Breast epithelium (tissue), 4 donors: ENCODE results near the gene SDR42E1. TPM values are rescaled to one million over a fixed set of nuclear protein-coding genes. Genes with fewer than 3 reads are reported as not detected.

Experiments
- DNase-seq, 2 donors: peaks; one replicate each; pipeline ENCODE4 v3.0.0-alpha.2; 2019; ENCODE audit warnings: low spot score in 2 of 2
- H3K27ac ChIP-seq, 2 donors: fragments of 200-600 bp; sonication (generic) in 1 of 2; one replicate each; pipeline ENCODE4 v1.5.1; 2016 to 2019; ENCODE audit warnings: mild to moderate bottlenecking in 1 of 2
- H3K27me3 ChIP-seq, 2 donors: fragments of 200-600 bp; sonication (generic) in 1 of 2; one replicate each; pipeline versions ENCODE4 v1.5.1 to v1.6.0; 2017 to 2019; ENCODE audit warnings: control low read depth in 1 of 2, mild to moderate bottlenecking in 1 of 2
- H3K36me3 ChIP-seq: fragments of 200-600 bp; one replicate; pipeline ENCODE4 v1.5.1; 2019
- H3K4me1 ChIP-seq, 2 donors: fragments of 200-600 bp; sonication (generic); one replicate each; pipeline ENCODE4 v1.5.1; 2016 to 2019; ENCODE audit warnings: control low read depth in 1 of 2
- H3K4me3 ChIP-seq, 3 donors: fragments of 200-600 bp; sonication (generic); 1 replicate in 2 of 3; 2 replicates in 1 of 3; pipeline ENCODE4 v1.5.1; 2016 to 2019; ENCODE audit warnings: mild to moderate bottlenecking in 3 of 3, moderate library complexity in 2 of 3
- H3K9me3 ChIP-seq, 2 donors: fragments of 200-600 bp; sonication (generic) in 1 of 2; one replicate each; pipeline ENCODE4 v1.5.1; 2016 to 2019; ENCODE audit warnings: control low read depth in 1 of 2
- POLR2A ChIP-seq: fragments of 450-650 bp; IDR thresholded peaks from one replicate; pipeline ENCODE4 v1.6.1; 2016; ENCODE audit warnings: antibody characterized with exemption, mild to moderate bottlenecking, moderate library complexity
- POLR2AphosphoS5 ChIP-seq, 3 donors: sonication (generic); formaldehyde crosslinking; IDR thresholded peaks; one replicate each; pipeline ENCODE4 v1.6.1; 2017; ENCODE audit warnings: antibody characterized with exemption in 3 of 3
- intact Hi-C: fragments of 100-400 bp; cut with DNase I; formaldehyde crosslinking; loops from one replicate; pipeline ENCODE4 v1.15.1; 2023; ENCODE audit warnings: low total_unique reads
- total RNA-seq, 3 donors: library from RNA; depleted of rRNA; stranded (reverse); fragments of >200 nt; gene quantifications; one replicate each; pipeline ENCODE4 v1.1.0, GENCODE V29; 2016
- TF ChIP-seq, protein P1 (sequence below), 3 donors: fragments of 450-650 bp; IDR thresholded peaks; one replicate each; pipeline ENCODE4 v1.5.1; 2016 to 2017; ENCODE audit warnings: antibody characterized with exemption in 3 of 3, mild to moderate bottlenecking in 3 of 3, moderate library complexity in 3 of 3

SDR42E1 gene
- total RNA-seq, 3 donors from 2014 or later = 0.16 to 11.7 (median 6.9) TPM

DNA sequence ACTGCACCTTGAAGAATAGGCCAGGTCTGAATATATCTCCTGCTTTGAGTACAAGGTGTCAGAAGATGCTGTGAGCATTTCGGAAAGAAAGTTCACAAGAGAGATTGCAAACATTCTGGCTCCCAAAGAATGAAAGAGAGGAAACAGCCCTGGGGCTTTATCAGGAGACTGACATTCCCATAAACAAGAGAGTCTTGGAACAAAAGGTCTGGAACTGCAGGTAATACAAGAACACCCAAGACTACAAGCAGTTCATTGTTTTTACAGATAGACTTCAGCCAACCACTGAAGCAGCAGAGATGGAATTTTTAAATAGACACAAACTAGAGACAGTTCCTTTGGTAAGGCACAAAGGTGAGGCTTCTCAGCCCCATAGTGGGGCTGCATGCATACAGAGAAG is 38.2 kb upstream of the SDR42E1 start:
- peaks cover 0 to 5% of the 10 kb centered on the region in 2 donors for H3K4me1 ChIP-seq
- no peaks in the 10 kb centered on the region for H3K36me3 ChIP-seq
- no peak overlapping the region for H3K4me3 ChIP-seq
- intact Hi-C loops = no loop called here
- H3K27ac ChIP-seq = peak overlapping the region; percentile 45 to 59
- H3K9me3 ChIP-seq = no peaks in the 10 kb centered on the region
- TF ChIP-seq, protein P1, sequence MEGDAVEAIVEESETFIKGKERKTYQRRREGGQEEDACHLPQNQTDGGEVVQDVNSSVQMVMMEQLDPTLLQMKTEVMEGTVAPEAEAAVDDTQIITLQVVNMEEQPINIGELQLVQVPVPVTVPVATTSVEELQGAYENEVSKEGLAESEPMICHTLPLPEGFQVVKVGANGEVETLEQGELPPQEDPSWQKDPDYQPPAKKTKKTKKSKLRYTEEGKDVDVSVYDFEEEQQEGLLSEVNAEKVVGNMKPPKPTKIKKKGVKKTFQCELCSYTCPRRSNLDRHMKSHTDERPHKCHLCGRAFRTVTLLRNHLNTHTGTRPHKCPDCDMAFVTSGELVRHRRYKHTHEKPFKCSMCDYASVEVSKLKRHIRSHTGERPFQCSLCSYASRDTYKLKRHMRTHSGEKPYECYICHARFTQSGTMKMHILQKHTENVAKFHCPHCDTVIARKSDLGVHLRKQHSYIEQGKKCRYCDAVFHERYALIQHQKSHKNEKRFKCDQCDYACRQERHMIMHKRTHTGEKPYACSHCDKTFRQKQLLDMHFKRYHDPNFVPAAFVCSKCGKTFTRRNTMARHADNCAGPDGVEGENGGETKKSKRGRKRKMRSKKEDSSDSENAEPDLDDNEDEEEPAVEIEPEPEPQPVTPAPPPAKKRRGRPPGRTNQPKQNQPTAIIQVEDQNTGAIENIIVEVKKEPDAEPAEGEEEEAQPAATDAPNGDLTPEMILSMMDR (IDR thresholded peaks at IDR 0.05) = no peak
- peak in 1 of 3 donors; percentile 38 for TF ChIP-seq POLR2AphosphoS5 (IDR thresholded peaks at IDR 0.05)
- no peak for DNase-seq
- peaks cover 0 to 8% of the 10 kb centered on the region in 2 donors for H3K27me3 ChIP-seq

DNA sequence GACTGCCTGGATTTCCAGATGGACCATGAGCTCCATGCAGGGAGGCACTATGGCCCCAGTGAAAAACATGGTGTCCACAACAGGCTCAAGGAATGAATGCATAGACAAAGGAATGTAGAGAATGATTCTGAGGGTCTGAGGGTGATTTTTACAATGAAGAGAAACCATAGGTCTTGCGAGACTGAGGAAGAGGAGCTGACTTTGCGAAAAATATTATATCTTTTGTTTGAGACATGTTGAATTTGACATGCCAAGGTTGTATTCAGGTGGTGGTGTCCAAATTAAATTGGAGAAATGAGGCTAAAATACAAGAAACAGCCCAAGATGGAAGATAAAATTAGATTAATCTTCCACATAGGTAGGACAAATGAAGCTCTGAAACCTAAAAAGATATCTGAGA is 36.5 kb upstream of the SDR42E1 start:
- Histone ChIP-seq H3K9me3 (no peaks in the 10 kb centered on the region), H3K36me3 (no peaks in the 10 kb centered on the region), H3K4me3 (no peak overlapping the region), H3K4me1 (peaks cover 0 to 5% of the 10 kb centered on the region in 2 donors), H3K27me3 (peaks cover 0 to 3% of the 10 kb centered on the region in 2 donors), H3K27ac (no peak overlapping the region)
- no peak for DNase-seq
- intact Hi-C loops = no loop called here
- TF ChIP-seq POLR2AphosphoS5 (IDR thresholded peaks at IDR 0.05) (no peak), POLR2A (no peak)

DNA sequence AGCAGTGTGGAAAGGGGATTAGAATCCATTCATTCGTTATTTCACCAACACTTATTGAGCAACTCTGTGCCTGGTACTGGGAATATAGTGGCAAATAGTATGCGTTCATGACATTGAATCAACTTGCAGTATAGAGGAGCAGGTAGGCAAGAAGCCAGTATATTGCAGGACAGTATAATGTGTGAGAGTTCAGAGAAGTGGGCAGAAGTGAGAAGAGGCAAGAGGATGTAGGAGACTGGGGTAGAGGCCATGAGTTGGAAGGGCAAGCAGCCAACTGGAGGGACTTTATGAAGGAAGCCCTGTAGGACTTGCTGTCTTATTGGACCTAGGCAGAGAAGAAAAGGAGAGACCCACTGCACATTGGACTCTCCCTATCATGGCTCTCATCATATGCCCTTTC is 36.1 kb upstream of the SDR42E1 start:
- Histone ChIP-seq H3K9me3 (no peaks in the 10 kb centered on the region), H3K27ac (no peak overlapping the region), H3K4me3 (no peak overlapping the region), H3K4me1 (peaks cover 0 to 5% of the 10 kb centered on the region in 2 donors), H3K36me3 (no peaks in the 10 kb centered on the region), H3K27me3 (peaks cover 0 to 3% of the 10 kb centered on the region in 2 donors)
- intact Hi-C loops = no loop called here
- TF ChIP-seq POLR2AphosphoS5 (IDR thresholded peaks at IDR 0.05) = no peak
- TF ChIP-seq, protein P1 (IDR thresholded peaks at IDR 0.05) = no peak
- no peak for TF ChIP-seq POLR2A
- no peak for DNase-seq

DNA sequence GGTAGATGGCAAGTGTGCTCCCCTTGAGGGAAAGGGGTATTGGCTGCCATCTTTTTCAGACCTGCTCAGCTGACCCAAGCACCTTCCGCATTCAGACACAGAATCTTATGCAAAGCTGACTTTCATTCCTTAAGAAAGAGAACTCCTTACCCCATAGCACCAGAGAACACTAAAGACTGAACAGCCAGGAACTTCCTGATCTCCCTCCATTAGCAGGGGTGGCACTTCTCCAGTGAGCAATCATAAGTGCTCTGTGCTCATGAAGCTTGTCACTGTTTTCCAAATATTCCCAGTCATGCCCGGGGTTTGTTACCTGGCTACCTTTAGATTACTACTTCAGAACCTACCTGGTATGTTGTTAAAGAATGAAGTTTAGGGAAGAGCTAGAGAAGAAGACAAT is 35.7 kb upstream of the SDR42E1 start:
- H3K36me3 ChIP-seq = no peaks in the 10 kb centered on the region
- peaks cover 0 to 5% of the 10 kb centered on the region in 2 donors for H3K4me1 ChIP-seq
- TF ChIP-seq POLR2AphosphoS5 (IDR thresholded peaks at IDR 0.05) (no peak), POLR2A (no peak)
- TF ChIP-seq, protein P1 (IDR thresholded peaks at IDR 0.05) = no peak
- no peak overlapping the region for H3K27ac ChIP-seq
- H3K9me3 ChIP-seq = no peaks in the 10 kb centered on the region
- DNase-seq = no peak
- intact Hi-C loops = no loop called here
- peaks cover 0 to 3% of the 10 kb centered on the region in 2 donors for H3K27me3 ChIP-seq
- H3K4me3 ChIP-seq = no peak overlapping the region

DNA sequence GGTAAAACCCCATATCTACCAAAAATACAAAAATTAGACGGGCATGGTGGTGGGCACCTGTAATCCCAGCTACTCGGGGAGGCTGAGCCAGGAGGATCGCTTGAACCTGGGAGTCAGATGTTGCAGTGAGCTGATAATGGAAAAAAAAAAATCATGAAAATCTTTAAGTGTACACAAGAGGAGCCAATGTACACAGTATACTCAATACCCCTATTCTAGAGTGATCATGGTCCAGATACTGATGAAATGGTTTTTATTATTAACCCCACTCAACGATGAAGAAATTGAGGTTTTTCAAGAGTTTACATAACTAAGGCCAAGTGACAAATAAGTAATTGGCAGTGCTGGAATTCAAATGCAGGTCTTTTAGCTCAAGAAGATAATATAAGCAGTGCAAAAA is 35.3 kb upstream of the SDR42E1 start:
- TF ChIP-seq POLR2AphosphoS5 (IDR thresholded peaks at IDR 0.05) (no peak), POLR2A (no peak)
- TF ChIP-seq, protein P1 (IDR thresholded peaks at IDR 0.05) = no peak
- intact Hi-C loops = no loop called here
- DNase-seq = no peak
- Histone ChIP-seq H3K27ac (no peak overlapping the region), H3K27me3 (peaks cover 0 to 3% of the 10 kb centered on the region in 2 donors), H3K4me3 (no peak overlapping the region), H3K36me3 (no peaks in the 10 kb centered on the region), H3K4me1 (peaks cover 0 to 5% of the 10 kb centered on the region in 2 donors), H3K9me3 (no peaks in the 10 kb centered on the region)

DNA sequence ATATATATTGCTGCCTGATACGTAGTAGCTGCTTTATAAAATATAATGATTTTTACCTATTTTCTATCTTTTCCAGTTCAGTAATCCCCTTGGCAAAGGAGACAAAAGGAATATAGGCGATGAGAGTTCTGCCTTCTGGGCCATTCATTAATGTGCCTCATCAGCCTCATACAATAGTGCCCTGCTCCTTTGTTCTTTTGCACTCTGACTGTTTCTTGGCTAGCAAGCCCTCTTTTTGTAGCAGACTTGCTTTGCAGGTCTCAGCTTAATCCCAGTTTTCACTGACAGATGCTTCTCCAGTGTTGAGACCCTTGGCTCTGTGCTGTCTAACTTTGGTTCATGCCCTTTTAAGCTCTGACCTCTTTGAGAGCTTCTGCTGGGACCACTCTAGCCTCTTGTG is 34.2 kb upstream of the SDR42E1 start:
- Histone ChIP-seq H3K27me3 (peaks cover 0 to 3% of the 10 kb centered on the region in 2 donors), H3K27ac (no peak overlapping the region), H3K9me3 (no peaks in the 10 kb centered on the region), H3K4me3 (no peak overlapping the region), H3K4me1 (peaks cover 0 to 5% of the 10 kb centered on the region in 2 donors), H3K36me3 (no peaks in the 10 kb centered on the region)
- TF ChIP-seq POLR2A (no peak), POLR2AphosphoS5 (IDR thresholded peaks at IDR 0.05) (no peak)
- TF ChIP-seq, protein P1 (IDR thresholded peaks at IDR 0.05) = no peak
- DNase-seq = no peak
- intact Hi-C loops = no loop called here
